HG02623 (cell line): Measurements from ENCODE around the gene ZBTB49.
"Not testable (repeated sequence)": the region's sequence is repeated elsewhere in the genome, so short reads cannot be mapped to it uniquely, and the experiment has no call there.

Experiments used
- ATAC-seq: cut with Tn5 transposase; IDR thresholded peaks from one replicate; pipeline ENCODE4 v1.9.1; 2021; ENCODE audit warnings: moderate library complexity; ENCODE audit not compliant: unreplicated experiment

ZBTB49 gene

GRCh38 chr4:4289941-4290850 lies at the start of gene ZBTB49, which contains the start of gene LYAR:
Gene ZBTB49 (plus strand): TSS chr4:4290251. CDS start chr4:4299946, 9,695 bp downstream.
Gene LYAR (minus strand): TSS chr4:4290154. CDS start chr4:4283742, 6,412 bp downstream.
- ATAC-seq = peak; percentile 93

- ATAC-seq = no peak
Measured at GRCh38 chr4:4245172-4245571, 44.9 kb upstream of the ZBTB49 start.

GRCh38 chr4:4247696-4248028 lies 42.4 kb upstream of the ZBTB49 start:
- ATAC-seq = peak; percentile 2

GRCh38 chr4:4248029-4248884 lies 41.8 kb upstream of the ZBTB49 start, which contains the start of gene TMEM128:
Gene TMEM128 (minus strand): TSS chr4:4248223. CDS start chr4:4248202, 21 bp downstream.
- peak; percentile 98 for ATAC-seq

- no peak for ATAC-seq
Measured at GRCh38 chr4:4248885-4249203, 41.2 kb upstream of the ZBTB49 start.

GRCh38 chr4:4249342-4249741 lies 40.7 kb upstream of the ZBTB49 start:
- ATAC-seq = not testable (repeated sequence)

GRCh38 chr4:4249866-4250265 lies 40.2 kb upstream of the ZBTB49 start:
- no peak for ATAC-seq

GRCh38 chr4:4254199-4254598 lies 35.9 kb upstream of the ZBTB49 start:
- no peak for ATAC-seq

- ATAC-seq = no peak
Measured at GRCh38 chr4:4254666-4255065, 35.4 kb upstream of the ZBTB49 start.

- ATAC-seq = no peak
Measured at GRCh38 chr4:4256799-4257198, 33.3 kb upstream of the ZBTB49 start.

GRCh38 chr4:4257705-4258104 lies 32.3 kb upstream of the ZBTB49 start:
- ATAC-seq = not testable (repeated sequence)

GRCh38 chr4:4259484-4260100 lies 30.5 kb upstream of the ZBTB49 start:
- no peak for ATAC-seq

- ATAC-seq = no peak
Measured at GRCh38 chr4:4260185-4260751, 29.8 kb upstream of the ZBTB49 start.

GRCh38 chr4:4267981-4268380 lies 22.1 kb upstream of the ZBTB49 start:
- ATAC-seq = no peak

GRCh38 chr4:4268776-4269175 lies 21.3 kb upstream of the ZBTB49 start:
- ATAC-seq = no peak

- no peak for ATAC-seq
Measured at GRCh38 chr4:4269331-4269731, 20.7 kb upstream of the ZBTB49 start.

- ATAC-seq = no peak
Measured at GRCh38 chr4:4269856-4270255, 20.2 kb upstream of the ZBTB49 start.

- no peak for ATAC-seq
Measured at GRCh38 chr4:4270529-4270928, 19.5 kb upstream of the ZBTB49 start.

- no peak for ATAC-seq
Measured at GRCh38 chr4:4271912-4272311, 18.1 kb upstream of the ZBTB49 start.

- no peak for ATAC-seq
Measured at GRCh38 chr4:4274226-4274625, 15.8 kb upstream of the ZBTB49 start.

- ATAC-seq = no peak
Measured at GRCh38 chr4:4277531-4277930, 12.5 kb upstream of the ZBTB49 start.
